GM23338 (cell line): Measurements from ENCODE around the gene DAPK2. TPM values are rescaled to one million over a fixed set of nuclear protein-coding genes. Genes with fewer than 3 reads are reported as not detected.

ENCODE experiments used
- ATAC-seq: fragments of 200-7000 bp; cut with Tn5 transposase; 3 replicates; pipeline ENCODE4 v1.9.1; 2020
- DNase-seq: peaks from one replicate; pipeline ENCODE4 v3.0.0-alpha.2; 2015; ENCODE audit warnings: low spot score
- H2AFZ ChIP-seq: fragments of 200-600 bp; sonication (generic); 2 replicates; pipeline ENCODE4 v1.8.0; 2016; ENCODE audit warnings: antibody characterized with exemption, mild to moderate bottlenecking, moderate library complexity
- H3F3A ChIP-seq: fragments of 200-600 bp; sonication (generic); replicated peaks from 2 replicates; pipeline ENCODE4 v1.8.0; 2017; ENCODE audit warnings: antibody characterized with exemption, mixed run types, low read depth
- H3K27ac ChIP-seq: fragments of 200-600 bp; sonication (generic); 2 replicates; pipeline ENCODE4 v1.6.1; 2016; ENCODE audit warnings: low read depth
- H3K27me3 ChIP-seq: fragments of 200-600 bp; sonication (generic); 2 replicates; pipeline ENCODE4 v1.8.0; 2016; ENCODE audit warnings: mild to moderate bottlenecking, mixed run types, moderate library complexity; ENCODE audit not compliant: insufficient read depth
- H3K36me3 ChIP-seq: fragments of 200-600 bp; sonication (generic); 2 replicates; pipeline ENCODE4 v1.8.0; 2016; ENCODE audit warnings: mild to moderate bottlenecking; ENCODE audit not compliant: insufficient read depth
- H3K4me1 ChIP-seq: fragments of 200-600 bp; sonication (generic); 2 replicates; pipeline ENCODE4 v1.8.0; 2016; ENCODE audit warnings: mild to moderate bottlenecking, moderate library complexity; ENCODE audit not compliant: insufficient read depth
- H3K4me2 ChIP-seq: fragments of 200-600 bp; sonication (generic); 2 replicates; pipeline ENCODE4 v1.7.1; 2017; ENCODE audit warnings: mixed run types
- H3K4me3 ChIP-seq: fragments of 200-600 bp; sonication (generic); 2 replicates; pipeline ENCODE4 v1.6.1; 2016; ENCODE audit warnings: mixed run types
- H3K79me2 ChIP-seq: fragments of 200-600 bp; sonication (generic); replicated peaks from 2 replicates; pipeline ENCODE4 v1.8.0; 2017; ENCODE audit warnings: mild to moderate bottlenecking; ENCODE audit not compliant: insufficient read depth
- H3K9me2 ChIP-seq: fragments of 200-600 bp; sonication (generic); 2 replicates; pipeline ENCODE4 v1.8.0; 2017; ENCODE audit not compliant: insufficient read depth
- H4K20me1 ChIP-seq: fragments of 200-600 bp; sonication (generic); replicated peaks from 2 replicates; pipeline ENCODE4 v1.8.0; 2017; ENCODE audit warnings: mild to moderate bottlenecking; ENCODE audit not compliant: insufficient read depth
- H3K27ac Mint-ChIP-seq: 2 replicates; pipeline ENCODE4 v1.8.0; 2020; ENCODE audit warnings: inconsistent platforms, mild to moderate bottlenecking, moderate library complexity, mixed read lengths
- H3K27me3 Mint-ChIP-seq: 3 replicates; pipeline ENCODE4 v1.8.0; 2022; ENCODE audit warnings: low read depth, mild to moderate bottlenecking, moderate library complexity, mixed read lengths, inconsistent platforms; ENCODE audit not compliant: insufficient read depth, poor library complexity
- H3K36me3 Mint-ChIP-seq: 3 replicates; pipeline ENCODE4 v1.8.0; 2021; ENCODE audit warnings: low read depth, mild to moderate bottlenecking, inconsistent platforms, moderate library complexity, mixed read lengths
- H3K4me1 Mint-ChIP-seq: 3 replicates; pipeline ENCODE4 v1.8.0; 2020; ENCODE audit warnings: mild to moderate bottlenecking, inconsistent platforms, mixed read lengths
- H3K4me3 Mint-ChIP-seq: 3 replicates; pipeline ENCODE4 v1.8.0; 2021; ENCODE audit warnings: moderate library complexity, mild to moderate bottlenecking, inconsistent platforms, mixed read lengths
- H3K9me3 Mint-ChIP-seq: 3 replicates; pipeline ENCODE4 v1.8.0; 2020; ENCODE audit warnings: moderate library complexity, mild to moderate bottlenecking, inconsistent platforms, mixed read lengths
- EZH2 ChIP-seq: fragments of 200-600 bp; sonication (generic); IDR thresholded peaks from one replicate; pipeline ENCODE4 v1.8.0; 2017; ENCODE audit warnings: antibody characterized with exemption, mild to moderate bottlenecking, low read depth; ENCODE audit not compliant: unreplicated experiment
- EZH2phosphoT487 ChIP-seq: fragments of 200-600 bp; sonication (generic); IDR thresholded peaks from one replicate; pipeline ENCODE4 v1.8.1; 2018; ENCODE audit warnings: antibody characterized with exemption; ENCODE audit not compliant: unreplicated experiment
- ZNF114 ChIP-seq: fragments of 250-450 bp; sonication (Bioruptor Pico); IDR thresholded peaks from 2 replicates; pipeline ENCODE4 v1.5.0; 2020; ENCODE audit warnings: mild to moderate bottlenecking, moderate library complexity
- ZNF331 ChIP-seq: fragments of 250-450 bp; sonication (Bioruptor Pico); IDR thresholded peaks from 2 replicates; pipeline ENCODE4 v1.5.0; 2020; ENCODE audit warnings: low read depth, mild to moderate bottlenecking, moderate library complexity
- polyA plus RNA-seq: library from polyadenylated mRNA; unstranded; fragments of >200 nt; fragmentation: Nextera tagmentation; extraction: Ambion mirVana; gene quantifications from 2 replicates; pipeline ENCODE4 v1.2.1, GENCODE V29; 2016
- total RNA-seq: library from RNA; depleted of rRNA; stranded (reverse); fragments of >200 nt; shearing (Covaris generic); gene quantifications from 2 replicates; pipeline ENCODE4 v1.2.3, GENCODE V29; 2014
- TF ChIP-seq, protein P1 (sequence below): fragments of 250-450 bp; sonication (Bioruptor Pico); IDR thresholded peaks from 2 replicates; pipeline ENCODE4 v1.5.0; 2020; ENCODE audit warnings: mild to moderate bottlenecking, moderate library complexity
- TF ChIP-seq, protein P2 (sequence below): IDR thresholded peaks from one replicate; pipeline ENCODE4 v1.6.1; 2018; ENCODE audit warnings: antibody characterized with exemption; ENCODE audit not compliant: unreplicated experiment
- TF ChIP-seq, protein P3 (sequence below): IDR thresholded peaks from 2 replicates; pipeline ENCODE4 v1.6.1; 2016; ENCODE audit warnings: antibody characterized with exemption

The DAPK2 gene
- total and polyA plus RNA-seq, 2 experiments from 2014 or later = 1.6 to 3.1 TPM

DNA sequence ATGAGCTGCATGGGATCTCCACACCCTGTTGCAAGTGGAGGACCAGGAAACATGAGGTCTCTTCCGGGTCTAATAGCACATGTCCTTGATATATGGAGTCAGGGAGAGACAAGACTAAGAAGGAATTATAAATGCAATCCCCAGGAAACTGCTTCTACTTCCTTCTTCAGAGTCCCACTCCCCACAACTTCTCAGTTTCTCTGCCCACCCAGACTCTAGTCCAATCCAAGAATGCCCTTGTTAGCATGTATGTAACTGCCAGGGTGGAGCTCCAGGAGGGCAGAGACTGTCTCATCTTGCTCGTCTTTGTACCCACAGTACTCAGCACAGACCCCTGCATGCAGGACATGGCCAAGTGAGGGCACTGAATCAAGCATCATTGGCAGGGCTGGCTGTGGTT lies 8.3 kb downstream of the DAPK2 start (continued):
- TF ChIP-seq, protein P1, sequence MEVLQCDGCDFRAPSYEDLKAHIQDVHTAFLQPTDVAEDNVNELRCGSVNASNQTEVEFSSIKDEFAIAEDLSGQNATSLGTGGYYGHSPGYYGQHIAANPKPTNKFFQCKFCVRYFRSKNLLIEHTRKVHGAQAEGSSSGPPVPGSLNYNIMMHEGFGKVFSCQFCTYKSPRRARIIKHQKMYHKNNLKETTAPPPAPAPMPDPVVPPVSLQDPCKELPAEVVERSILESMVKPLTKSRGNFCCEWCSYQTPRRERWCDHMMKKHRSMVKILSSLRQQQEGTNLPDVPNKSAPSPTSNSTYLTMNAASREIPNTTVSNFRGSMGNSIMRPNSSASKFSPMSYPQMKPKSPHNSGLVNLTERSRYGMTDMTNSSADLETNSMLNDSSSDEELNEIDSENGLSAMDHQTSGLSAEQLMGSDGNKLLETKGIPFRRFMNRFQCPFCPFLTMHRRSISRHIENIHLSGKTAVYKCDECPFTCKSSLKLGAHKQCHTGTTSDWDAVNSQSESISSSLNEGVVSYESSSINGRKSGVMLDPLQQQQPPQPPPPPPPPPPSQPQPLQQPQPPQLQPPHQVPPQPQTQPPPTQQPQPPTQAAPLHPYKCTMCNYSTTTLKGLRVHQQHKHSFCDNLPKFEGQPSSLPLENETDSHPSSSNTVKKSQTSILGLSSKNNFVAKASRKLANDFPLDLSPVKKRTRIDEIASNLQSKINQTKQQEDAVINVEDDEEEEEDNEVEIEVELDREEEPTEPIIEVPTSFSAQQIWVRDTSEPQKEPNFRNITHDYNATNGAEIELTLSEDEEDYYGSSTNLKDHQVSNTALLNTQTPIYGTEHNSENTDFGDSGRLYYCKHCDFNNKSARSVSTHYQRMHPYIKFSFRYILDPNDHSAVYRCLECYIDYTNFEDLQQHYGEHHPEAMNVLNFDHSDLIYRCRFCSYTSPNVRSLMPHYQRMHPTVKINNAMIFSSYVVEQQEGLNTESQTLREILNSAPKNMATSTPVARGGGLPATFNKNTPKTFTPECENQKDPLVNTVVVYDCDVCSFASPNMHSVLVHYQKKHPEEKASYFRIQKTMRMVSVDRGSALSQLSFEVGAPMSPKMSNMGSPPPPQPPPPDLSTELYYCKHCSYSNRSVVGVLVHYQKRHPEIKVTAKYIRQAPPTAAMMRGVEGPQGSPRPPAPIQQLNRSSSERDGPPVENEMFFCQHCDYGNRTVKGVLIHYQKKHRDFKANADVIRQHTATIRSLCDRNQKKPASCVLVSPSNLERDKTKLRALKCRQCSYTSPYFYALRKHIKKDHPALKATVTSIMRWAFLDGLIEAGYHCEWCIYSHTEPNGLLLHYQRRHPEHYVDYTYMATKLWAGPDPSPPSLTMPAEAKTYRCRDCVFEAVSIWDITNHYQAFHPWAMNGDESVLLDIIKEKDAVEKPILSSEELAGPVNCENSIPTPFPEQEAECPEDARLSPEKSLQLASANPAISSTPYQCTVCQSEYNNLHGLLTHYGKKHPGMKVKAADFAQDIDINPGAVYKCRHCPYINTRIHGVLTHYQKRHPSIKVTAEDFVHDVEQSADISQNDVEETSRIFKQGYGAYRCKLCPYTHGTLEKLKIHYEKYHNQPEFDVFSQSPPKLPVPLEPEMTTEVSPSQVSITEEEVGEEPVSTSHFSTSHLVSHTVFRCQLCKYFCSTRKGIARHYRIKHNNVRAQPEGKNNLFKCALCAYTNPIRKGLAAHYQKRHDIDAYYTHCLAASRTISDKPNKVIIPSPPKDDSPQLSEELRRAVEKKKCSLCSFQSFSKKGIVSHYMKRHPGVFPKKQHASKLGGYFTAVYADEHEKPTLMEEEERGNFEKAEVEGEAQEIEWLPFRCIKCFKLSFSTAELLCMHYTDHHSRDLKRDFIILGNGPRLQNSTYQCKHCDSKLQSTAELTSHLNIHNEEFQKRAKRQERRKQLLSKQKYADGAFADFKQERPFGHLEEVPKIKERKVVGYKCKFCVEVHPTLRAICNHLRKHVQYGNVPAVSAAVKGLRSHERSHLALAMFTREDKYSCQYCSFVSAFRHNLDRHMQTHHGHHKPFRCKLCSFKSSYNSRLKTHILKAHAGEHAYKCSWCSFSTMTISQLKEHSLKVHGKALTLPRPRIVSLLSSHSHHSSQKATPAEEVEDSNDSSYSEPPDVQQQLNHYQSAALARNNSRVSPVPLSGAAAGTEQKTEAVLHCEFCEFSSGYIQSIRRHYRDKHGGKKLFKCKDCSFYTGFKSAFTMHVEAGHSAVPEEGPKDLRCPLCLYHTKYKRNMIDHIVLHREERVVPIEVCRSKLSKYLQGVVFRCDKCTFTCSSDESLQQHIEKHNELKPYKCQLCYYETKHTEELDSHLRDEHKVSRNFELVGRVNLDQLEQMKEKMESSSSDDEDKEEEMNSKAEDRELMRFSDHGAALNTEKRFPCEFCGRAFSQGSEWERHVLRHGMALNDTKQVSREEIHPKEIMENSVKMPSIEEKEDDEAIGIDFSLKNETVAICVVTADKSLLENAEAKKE (CRISPR knock-in tag) = no peak
- no peak for TF ChIP-seq ZNF114 (CRISPR knock-in tag)
- TF ChIP-seq, protein P2, sequence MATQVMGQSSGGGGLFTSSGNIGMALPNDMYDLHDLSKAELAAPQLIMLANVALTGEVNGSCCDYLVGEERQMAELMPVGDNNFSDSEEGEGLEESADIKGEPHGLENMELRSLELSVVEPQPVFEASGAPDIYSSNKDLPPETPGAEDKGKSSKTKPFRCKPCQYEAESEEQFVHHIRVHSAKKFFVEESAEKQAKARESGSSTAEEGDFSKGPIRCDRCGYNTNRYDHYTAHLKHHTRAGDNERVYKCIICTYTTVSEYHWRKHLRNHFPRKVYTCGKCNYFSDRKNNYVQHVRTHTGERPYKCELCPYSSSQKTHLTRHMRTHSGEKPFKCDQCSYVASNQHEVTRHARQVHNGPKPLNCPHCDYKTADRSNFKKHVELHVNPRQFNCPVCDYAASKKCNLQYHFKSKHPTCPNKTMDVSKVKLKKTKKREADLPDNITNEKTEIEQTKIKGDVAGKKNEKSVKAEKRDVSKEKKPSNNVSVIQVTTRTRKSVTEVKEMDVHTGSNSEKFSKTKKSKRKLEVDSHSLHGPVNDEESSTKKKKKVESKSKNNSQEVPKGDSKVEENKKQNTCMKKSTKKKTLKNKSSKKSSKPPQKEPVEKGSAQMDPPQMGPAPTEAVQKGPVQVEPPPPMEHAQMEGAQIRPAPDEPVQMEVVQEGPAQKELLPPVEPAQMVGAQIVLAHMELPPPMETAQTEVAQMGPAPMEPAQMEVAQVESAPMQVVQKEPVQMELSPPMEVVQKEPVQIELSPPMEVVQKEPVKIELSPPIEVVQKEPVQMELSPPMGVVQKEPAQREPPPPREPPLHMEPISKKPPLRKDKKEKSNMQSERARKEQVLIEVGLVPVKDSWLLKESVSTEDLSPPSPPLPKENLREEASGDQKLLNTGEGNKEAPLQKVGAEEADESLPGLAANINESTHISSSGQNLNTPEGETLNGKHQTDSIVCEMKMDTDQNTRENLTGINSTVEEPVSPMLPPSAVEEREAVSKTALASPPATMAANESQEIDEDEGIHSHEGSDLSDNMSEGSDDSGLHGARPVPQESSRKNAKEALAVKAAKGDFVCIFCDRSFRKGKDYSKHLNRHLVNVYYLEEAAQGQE = no peak

DNA sequence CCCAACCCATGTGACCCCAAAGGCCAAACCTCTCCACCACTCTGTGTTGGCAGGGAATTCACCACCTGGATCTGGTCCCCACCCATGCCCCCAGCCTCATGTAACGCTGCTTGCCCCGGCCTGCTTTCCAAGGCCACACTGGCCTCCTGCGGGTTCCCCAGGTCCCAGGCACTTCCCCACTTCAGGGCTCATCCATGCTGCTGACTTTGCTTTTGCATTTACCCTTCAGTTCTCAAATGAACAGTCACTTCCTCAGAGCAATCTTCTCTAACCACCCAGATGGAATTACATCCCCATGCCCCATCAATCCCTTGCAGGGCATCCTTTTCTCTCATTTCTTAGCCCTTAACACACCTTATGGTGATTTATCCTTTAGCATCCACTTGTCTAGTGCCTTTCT lies 9.2 kb downstream of the DAPK2 start:
- Mint-ChIP-seq H3K27ac (no peak overlapping the region), H3K27me3 (peaks cover 8% of the 10 kb centered on the region), H3K4me1 (peaks cover 14% of the 10 kb centered on the region), H3K9me3 (no peaks in the 10 kb centered on the region; the same call in 2 of the 3 replicates), H3K4me3 (no peak overlapping the region), H3K36me3 (no peaks in the 10 kb centered on the region)
- Histone ChIP-seq H2AFZ (no peak overlapping the region), H3K27me3 (no peaks in the 10 kb centered on the region), H3K4me3 (no peak overlapping the region), H3K27ac (no peak overlapping the region), H3K79me2 (no peaks in the 10 kb centered on the region), H3K4me1 (no peaks in the 10 kb centered on the region), H3K36me3 (no peaks in the 10 kb centered on the region), H4K20me1 (no peaks in the 10 kb centered on the region), H3K4me2 (no peak overlapping the region), H3K9me2 (no peaks in the 10 kb centered on the region), H3F3A (no peaks in the 10 kb centered on the region)
- no peak for DNase-seq
- ATAC-seq = no peak
- TF ChIP-seq ZNF331 (CRISPR knock-in tag) (no peak), EZH2 (no peak), EZH2phosphoT487 (no peak)
- TF ChIP-seq, protein P3, sequence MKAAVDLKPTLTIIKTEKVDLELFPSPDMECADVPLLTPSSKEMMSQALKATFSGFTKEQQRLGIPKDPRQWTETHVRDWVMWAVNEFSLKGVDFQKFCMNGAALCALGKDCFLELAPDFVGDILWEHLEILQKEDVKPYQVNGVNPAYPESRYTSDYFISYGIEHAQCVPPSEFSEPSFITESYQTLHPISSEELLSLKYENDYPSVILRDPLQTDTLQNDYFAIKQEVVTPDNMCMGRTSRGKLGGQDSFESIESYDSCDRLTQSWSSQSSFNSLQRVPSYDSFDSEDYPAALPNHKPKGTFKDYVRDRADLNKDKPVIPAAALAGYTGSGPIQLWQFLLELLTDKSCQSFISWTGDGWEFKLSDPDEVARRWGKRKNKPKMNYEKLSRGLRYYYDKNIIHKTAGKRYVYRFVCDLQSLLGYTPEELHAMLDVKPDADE = no peak
- TF ChIP-seq, protein P2 = no peak
